IMR-90 (cell line): ENCODE results near the gene TNNI3K.

Experiments
- CHD1 ChIP-seq: IDR thresholded peaks from 2 replicates; pipeline ENCODE4 v1.6.1; 2012; ENCODE audit warnings: low read depth, low read length, improper control_type of control experiment
- MXI1 ChIP-seq: IDR thresholded peaks from 2 replicates; pipeline ENCODE4 v1.6.1; 2012; ENCODE audit warnings: low read depth, mild to moderate bottlenecking, low read length, moderate library complexity, borderline replicate concordance
- NFE2L2 ChIP-seq: fragments of 150-350 bp; IDR thresholded peaks from 2 replicates; pipeline ENCODE4 v1.6.1; 2016; ENCODE audit warnings: low read depth, mild to moderate bottlenecking, low read length
- RCOR1 ChIP-seq: IDR thresholded peaks from 2 replicates; pipeline ENCODE4 v1.6.1; 2012; ENCODE audit warnings: mild to moderate bottlenecking, low read length, improper control_type of control experiment; ENCODE audit not compliant: insufficient replicate concordance
- SMC3 ChIP-seq: fragments of 150-350 bp; IDR thresholded peaks from 2 replicates; pipeline ENCODE4 v1.6.1; 2016; ENCODE audit warnings: low read depth, mild to moderate bottlenecking, antibody characterized with exemption, low read length, moderate library complexity
- TF ChIP-seq, protein P1 (sequence below): conservative IDR thresholded peaks from 2 replicates; pipeline ENCODE4 v1.5.1; 2012; ENCODE audit warnings: mild to moderate bottlenecking, low read depth, low read length, improper control_type of control experiment
- TF ChIP-seq, protein P2 (sequence below): fragments of 150-350 bp; IDR thresholded peaks from 2 replicates; pipeline ENCODE4 v1.6.1; 2016; ENCODE audit warnings: low read depth, mild to moderate bottlenecking, low read length, moderate library complexity, borderline replicate concordance

DNA sequence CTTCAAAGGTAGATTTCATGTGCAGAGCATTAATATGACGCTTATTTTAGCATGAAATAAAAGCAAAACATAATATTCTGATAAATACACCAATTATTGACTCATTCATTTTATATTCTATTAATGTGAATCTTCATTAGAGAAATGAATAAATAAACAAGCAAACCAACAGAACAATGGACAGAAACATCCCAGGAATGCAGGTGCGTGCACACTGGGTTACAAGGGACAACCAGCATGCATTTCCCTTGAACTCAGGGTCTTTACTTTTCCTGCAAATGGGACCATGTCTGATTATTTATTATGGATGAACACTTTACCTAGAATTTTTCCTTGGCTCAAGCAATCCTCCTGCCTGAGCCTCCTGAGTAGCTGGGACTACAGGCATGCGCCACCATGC lies 263.7 kb downstream of the TNNI3K start:
- TF ChIP-seq, protein P1, sequence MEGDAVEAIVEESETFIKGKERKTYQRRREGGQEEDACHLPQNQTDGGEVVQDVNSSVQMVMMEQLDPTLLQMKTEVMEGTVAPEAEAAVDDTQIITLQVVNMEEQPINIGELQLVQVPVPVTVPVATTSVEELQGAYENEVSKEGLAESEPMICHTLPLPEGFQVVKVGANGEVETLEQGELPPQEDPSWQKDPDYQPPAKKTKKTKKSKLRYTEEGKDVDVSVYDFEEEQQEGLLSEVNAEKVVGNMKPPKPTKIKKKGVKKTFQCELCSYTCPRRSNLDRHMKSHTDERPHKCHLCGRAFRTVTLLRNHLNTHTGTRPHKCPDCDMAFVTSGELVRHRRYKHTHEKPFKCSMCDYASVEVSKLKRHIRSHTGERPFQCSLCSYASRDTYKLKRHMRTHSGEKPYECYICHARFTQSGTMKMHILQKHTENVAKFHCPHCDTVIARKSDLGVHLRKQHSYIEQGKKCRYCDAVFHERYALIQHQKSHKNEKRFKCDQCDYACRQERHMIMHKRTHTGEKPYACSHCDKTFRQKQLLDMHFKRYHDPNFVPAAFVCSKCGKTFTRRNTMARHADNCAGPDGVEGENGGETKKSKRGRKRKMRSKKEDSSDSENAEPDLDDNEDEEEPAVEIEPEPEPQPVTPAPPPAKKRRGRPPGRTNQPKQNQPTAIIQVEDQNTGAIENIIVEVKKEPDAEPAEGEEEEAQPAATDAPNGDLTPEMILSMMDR, result no peak
- TF ChIP-seq MXI1 (no peak), RCOR1 (no peak), NFE2L2 (no peak), CHD1 (no peak), SMC3 (no peak)
- TF ChIP-seq, protein P2, sequence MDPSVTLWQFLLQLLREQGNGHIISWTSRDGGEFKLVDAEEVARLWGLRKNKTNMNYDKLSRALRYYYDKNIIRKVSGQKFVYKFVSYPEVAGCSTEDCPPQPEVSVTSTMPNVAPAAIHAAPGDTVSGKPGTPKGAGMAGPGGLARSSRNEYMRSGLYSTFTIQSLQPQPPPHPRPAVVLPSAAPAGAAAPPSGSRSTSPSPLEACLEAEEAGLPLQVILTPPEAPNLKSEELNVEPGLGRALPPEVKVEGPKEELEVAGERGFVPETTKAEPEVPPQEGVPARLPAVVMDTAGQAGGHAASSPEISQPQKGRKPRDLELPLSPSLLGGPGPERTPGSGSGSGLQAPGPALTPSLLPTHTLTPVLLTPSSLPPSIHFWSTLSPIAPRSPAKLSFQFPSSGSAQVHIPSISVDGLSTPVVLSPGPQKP, result no peak
